Fibroblast of the aortic adventitia (primary cell): Measurements from ENCODE around the gene COL5A3. TPM values are rescaled to one million over a fixed set of nuclear protein-coding genes. Genes with fewer than 3 reads are reported as not detected.

ENCODE experiments used
- DNase-seq: peaks from one replicate; pipeline ENCODE4 v3.0.0-alpha.2; 2010; ENCODE audit warnings: low read depth
- H3K4me3 ChIP-seq: 2 replicates; pipeline ENCODE4 v1.5.1; 2011; ENCODE audit warnings: low read depth, mild to moderate bottlenecking, control low read depth, low read length, moderate library complexity
- total RNA-seq: library from RNA; depleted of rRNA; stranded (reverse); fragments of >200 nt; gene quantifications from 2 replicates; pipeline ENCODE4 v1.2.3, GENCODE V29; 2012; ENCODE audit warnings: low replicate concordance
- TF ChIP-seq, protein P1 (sequence below): IDR thresholded peaks from 2 replicates; pipeline ENCODE4 v1.5.1; 2011; ENCODE audit warnings: mild to moderate bottlenecking, low read length, control low read depth, inconsistent platforms; ENCODE audit not compliant: insufficient read depth

Gene COL5A3
- total RNA-seq, 1 donor: 4.1 TPM

DNA sequence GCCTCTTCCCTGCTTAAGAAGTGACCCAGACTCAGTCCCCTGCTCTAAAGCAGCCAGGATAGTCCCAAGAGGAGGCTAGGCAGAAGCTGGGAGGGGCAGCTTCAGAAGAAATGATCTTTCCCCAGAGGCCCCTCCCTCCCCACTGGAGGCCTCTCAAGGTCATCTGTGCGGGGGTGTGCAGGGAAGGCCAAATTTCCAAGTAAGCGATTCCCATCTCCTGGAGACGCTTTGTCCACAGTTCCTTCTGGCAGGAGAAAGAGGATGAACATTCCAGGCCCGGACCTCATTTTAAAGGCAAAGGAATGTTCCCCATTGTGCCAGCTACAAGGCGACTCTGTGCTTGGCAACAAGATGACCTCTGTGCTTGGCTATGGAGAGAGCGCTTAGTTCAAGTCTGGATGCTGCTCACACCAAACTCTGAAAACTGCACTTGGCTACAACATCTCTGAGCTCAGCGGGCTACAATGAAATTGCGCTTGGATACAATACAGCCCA, 23.5 kb downstream of the COL5A3 start:
- no peak overlapping the region for H3K4me3 ChIP-seq
- DNase-seq: peak; percentile 95
- TF ChIP-seq, protein P1, sequence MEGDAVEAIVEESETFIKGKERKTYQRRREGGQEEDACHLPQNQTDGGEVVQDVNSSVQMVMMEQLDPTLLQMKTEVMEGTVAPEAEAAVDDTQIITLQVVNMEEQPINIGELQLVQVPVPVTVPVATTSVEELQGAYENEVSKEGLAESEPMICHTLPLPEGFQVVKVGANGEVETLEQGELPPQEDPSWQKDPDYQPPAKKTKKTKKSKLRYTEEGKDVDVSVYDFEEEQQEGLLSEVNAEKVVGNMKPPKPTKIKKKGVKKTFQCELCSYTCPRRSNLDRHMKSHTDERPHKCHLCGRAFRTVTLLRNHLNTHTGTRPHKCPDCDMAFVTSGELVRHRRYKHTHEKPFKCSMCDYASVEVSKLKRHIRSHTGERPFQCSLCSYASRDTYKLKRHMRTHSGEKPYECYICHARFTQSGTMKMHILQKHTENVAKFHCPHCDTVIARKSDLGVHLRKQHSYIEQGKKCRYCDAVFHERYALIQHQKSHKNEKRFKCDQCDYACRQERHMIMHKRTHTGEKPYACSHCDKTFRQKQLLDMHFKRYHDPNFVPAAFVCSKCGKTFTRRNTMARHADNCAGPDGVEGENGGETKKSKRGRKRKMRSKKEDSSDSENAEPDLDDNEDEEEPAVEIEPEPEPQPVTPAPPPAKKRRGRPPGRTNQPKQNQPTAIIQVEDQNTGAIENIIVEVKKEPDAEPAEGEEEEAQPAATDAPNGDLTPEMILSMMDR: no peak

DNA sequence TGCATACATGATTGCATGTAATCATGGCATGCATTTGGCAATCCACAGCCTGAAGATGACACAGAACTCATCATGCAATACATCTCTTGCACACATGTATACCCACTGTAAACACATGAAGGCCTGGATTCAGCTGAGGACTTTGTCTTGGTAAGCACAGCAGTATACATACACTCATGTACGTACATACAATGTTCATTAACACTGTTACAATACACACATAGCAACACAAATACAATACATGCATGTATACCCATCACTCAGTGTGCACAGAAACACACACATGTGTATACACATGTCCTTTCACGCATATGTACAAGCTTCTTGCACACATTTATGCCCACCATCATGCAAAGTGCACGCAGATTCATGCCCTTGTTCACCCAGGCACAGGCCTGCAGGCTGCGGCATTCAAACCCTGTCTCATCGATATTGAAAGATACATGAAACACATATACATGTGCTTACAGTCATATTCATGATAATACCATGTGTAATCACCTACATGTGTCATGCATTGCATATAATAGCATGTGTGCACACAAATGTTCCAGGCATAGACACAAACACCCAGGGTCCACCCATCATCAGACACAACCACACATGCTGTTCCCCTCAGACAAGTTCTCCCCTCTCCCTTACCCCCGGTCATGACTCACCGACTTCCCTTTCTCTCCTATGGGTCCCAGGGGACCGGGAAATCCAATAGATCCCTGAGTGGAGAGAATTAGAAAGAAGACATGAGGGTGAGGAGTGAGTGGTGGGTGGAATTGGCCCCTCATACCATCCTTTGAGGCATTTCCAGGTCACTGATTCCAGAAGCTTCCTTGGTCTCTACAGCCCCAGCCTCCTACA, 28.7 kb downstream of the COL5A3 start:
- DNase-seq: peak; percentile 27
- TF ChIP-seq, protein P1: no peak
- H3K4me3 ChIP-seq: no peak overlapping the region

DNA sequence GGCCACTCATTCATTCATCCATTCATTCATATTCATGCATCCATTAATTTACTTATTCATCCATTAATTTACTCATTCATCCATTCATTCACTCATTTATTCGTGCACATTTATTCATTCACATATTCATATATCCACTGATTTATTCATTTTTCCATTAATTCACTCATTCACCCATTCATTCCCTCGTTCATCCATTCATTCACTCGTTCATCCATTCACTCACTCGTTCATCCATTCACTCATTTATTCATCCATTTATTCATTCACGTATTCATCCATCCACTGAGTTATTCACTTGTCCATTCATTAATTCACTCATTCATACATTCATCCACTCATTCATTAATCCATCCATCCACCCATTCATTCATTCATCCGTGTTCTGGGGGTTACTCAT, 38.2 kb downstream of the COL5A3 start:
- TF ChIP-seq, protein P1: no peak
- H3K4me3 ChIP-seq: no peak overlapping the region
- no peak for DNase-seq

DNA sequence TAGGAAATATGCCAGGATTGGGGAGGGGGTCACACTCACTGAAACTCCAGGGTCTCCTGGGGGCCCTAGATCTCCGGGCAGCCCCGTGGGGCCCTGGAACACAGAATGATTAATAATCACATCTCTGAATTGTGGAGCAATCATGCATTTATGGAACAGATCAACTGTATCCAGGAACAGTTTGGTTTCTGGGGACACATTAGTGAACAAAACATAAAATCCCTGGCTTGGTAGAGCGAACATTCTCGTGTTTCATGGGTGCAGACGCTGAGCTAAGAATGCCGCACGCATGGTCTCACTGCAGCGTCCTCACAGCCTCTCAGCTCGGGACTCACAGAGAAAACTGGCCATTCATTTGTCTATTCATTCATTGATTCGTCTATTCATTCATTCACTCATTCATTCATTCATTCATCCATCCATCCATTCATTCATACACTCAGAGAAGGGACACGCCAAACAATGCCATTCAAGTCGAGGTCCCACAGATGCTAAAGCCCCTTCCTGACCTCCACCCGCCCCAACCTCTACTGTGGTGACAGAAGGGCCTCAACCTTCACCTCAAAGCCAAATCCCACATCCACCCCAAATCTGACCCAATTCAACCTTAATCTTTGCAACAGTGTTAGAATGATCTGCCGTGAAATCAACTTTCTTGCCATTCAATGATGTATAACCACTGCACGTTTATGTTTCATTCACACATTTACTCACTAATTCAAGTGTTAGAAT, 39.0 kb downstream of the COL5A3 start:
- no peak for DNase-seq
- H3K4me3 ChIP-seq: no peak overlapping the region
- TF ChIP-seq, protein P1: no peak

DNA sequence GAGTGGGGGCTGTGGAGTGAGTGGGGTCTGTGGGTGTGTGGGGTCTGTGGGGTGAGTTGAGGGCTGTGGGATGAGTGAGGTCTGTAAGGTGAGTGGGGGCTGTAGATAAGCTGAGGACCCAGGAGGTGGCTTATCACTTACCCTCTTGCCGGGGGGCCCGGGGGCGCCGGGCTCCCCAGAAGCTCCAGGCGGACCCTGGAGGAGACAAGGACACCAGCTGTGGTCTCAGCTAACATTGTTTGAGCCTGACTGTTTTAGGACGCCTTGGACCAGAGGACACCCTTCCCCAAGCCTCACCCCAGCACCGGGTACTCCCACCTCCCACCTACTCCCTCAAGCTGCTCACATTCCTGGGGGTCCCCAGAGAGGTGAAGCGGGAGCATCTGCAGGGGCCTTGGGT, 39.8 kb downstream of the COL5A3 start:
- no peak overlapping the region for H3K4me3 ChIP-seq
- no peak for DNase-seq
- TF ChIP-seq, protein P1: no peak

DNA sequence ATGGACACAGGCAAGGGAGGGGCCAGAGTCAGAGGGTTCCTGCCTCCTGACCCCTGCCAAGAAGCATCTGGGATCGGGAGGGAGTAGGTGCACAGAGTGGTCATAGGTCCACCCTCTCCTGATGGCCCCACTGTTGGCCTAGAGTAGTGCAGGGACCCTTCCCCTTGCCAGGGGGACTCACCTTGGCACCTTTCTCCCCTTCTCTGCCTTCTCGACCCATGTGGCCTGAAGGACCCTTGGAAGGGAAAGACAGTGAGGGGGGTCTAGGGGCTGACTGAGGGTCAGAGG, 40.7 kb downstream of the COL5A3 start:
- TF ChIP-seq, protein P1: no peak
- DNase-seq: no peak
- no peak overlapping the region for H3K4me3 ChIP-seq
